Umbilical cord (tissue), 2 donors: ENCODE data around the gene NDE1. TPM values are rescaled to one million over a fixed set of nuclear protein-coding genes. Genes with fewer than 3 reads are reported as not detected.
"Not testable (repeated sequence)": the region's sequence is repeated elsewhere in the genome, so short reads cannot be mapped to it uniquely, and the experiment has no call there.

Source experiments
- DNase-seq: peaks from one replicate; pipeline ENCODE4 v3.0.0-alpha.2; 2015; ENCODE audit warnings: low spot score
- total RNA-seq: library from RNA; depleted of rRNA; stranded (reverse); fragments of >200 nt; gene quantifications from one replicate; pipeline ENCODE4 v1.2.3, GENCODE V29; 2014; ENCODE audit warnings: low replicate concordance; ENCODE audit not compliant: insufficient read depth

NDE1 gene
- total RNA-seq, 1 donor from 2014 or later, result 67.7 TPM

GRCh38 chr16:15650698-15651171 is 690 bp downstream of the NDE1 start:
- DNase-seq, result peak; percentile 49

- no peak for DNase-seq
Observed at GRCh38 chr16:15652293-15653001, 2.4 kb downstream of the NDE1 start.

GRCh38 chr16:15653227-15653626 is 3.2 kb downstream of the NDE1 start:
- peak; percentile 60 for DNase-seq

- DNase-seq, result no peak
Observed at GRCh38 chr16:15654591-15654990, 4.5 kb downstream of the NDE1 start.

- DNase-seq, result not testable (repeated sequence)
Observed at GRCh38 chr16:15655561-15655960, 5.5 kb downstream of the NDE1 start.

- no peak for DNase-seq
Observed at GRCh38 chr16:15658149-15658548, 8.1 kb downstream of the NDE1 start.

GRCh38 chr16:15658556-15658955 is 8.5 kb downstream of the NDE1 start:
- DNase-seq, result no peak

GRCh38 chr16:15660203-15660601 is 10.2 kb downstream of the NDE1 start:
- no peak for DNase-seq

- no peak for DNase-seq
Observed at GRCh38 chr16:15665107-15665506, 15.1 kb downstream of the NDE1 start.

GRCh38 chr16:15667091-15667742 is 17.2 kb downstream of the NDE1 start:
- DNase-seq, result no peak

- no peak for DNase-seq
Observed at GRCh38 chr16:15671530-15672117, 21.6 kb downstream of the NDE1 start.

- DNase-seq, result not testable (repeated sequence)
Observed at GRCh38 chr16:15672127-15672513, 22.1 kb downstream of the NDE1 start.

GRCh38 chr16:15672514-15673167 is 22.6 kb downstream of the NDE1 start:
- DNase-seq, result peak; percentile 91

GRCh38 chr16:15674571-15674970 is 24.5 kb downstream of the NDE1 start:
- DNase-seq, result no peak

- DNase-seq, result no peak
Observed at GRCh38 chr16:15676506-15676905, 26.5 kb downstream of the NDE1 start.

- no peak for DNase-seq
Observed at GRCh38 chr16:15677447-15677846, 27.4 kb downstream of the NDE1 start.

GRCh38 chr16:15682105-15682570 is 32.1 kb downstream of the NDE1 start:
- DNase-seq, result no peak

GRCh38 chr16:15686287-15686686 is 36.2 kb downstream of the NDE1 start:
- DNase-seq, result no peak

GRCh38 chr16:15689290-15689689 is 39.2 kb downstream of the NDE1 start:
- DNase-seq, result no peak

GRCh38 chr16:15690296-15690695 is 40.3 kb downstream of the NDE1 start:
- DNase-seq, result no peak

- no peak for DNase-seq
Observed at GRCh38 chr16:15691046-15691445, 41.0 kb downstream of the NDE1 start.

GRCh38 chr16:15692508-15692907 is 42.5 kb downstream of the NDE1 start:
- not testable (repeated sequence) for DNase-seq
